G401 (cell line): ENCODE data around the gene CLCF1. TPM values are rescaled to one million over a fixed set of nuclear protein-coding genes. Genes with fewer than 3 reads are reported as not detected.
A peak's percentile ranks its signal among the peaks of the same experiment; 100 is the strongest.
"Not testable (repeated sequence)": the region's sequence is repeated elsewhere in the genome, so short reads cannot be mapped to it uniquely, and the experiment has no call there.

Experiments used
- DNase-seq: peaks from one replicate; pipeline ENCODE4 v3.0.0-alpha.2; 2015; ENCODE audit warnings: low spot score
- in situ Hi-C: cut with HindIII; loops from 2 replicates; pipeline ENCODE4 v1.10.0; 2016; ENCODE audit warnings: low sequenced_read_pairs, mixed read lengths
- total RNA-seq: library from RNA; depleted of rRNA; stranded (reverse); fragments of >200 nt; shearing (Covaris generic); gene quantifications from 2 replicates; pipeline ENCODE4 v1.2.3, GENCODE V29; 2014

Gene CLCF1
- total RNA-seq, 1 experiment from 2014 or later, result 1.9 TPM

DNA sequence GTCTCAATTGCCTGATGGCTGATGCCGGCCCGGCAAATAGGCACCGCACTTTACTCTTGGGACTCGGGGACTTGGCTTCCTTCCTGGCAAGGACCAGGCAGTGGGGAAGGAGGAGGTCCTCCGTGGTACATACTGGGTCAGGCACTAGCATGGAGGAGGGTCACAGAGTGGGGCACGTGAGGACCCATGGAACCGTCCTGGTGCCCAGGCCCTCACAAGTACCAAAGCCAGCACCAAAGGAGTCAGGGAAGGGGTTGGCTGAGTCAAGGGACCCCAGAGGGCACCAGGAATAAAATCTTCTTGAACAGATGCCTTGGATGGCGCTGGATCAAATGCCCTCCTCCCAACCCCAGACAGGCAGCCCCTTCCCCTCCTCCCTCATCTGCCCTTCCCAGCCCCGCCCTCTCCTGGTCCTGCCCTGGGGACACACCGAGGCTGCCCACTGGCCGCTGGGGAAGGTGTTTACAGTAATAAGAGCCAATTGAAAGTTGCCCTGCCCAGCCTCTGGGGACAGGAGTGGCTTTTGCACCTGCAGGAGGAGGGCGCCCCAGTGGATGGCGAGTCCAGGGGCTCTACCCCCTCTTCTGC lies 36.5 kb upstream of the CLCF1 start:
- in situ Hi-C loops, result no loop called here
- DNase-seq, result no peak

DNA sequence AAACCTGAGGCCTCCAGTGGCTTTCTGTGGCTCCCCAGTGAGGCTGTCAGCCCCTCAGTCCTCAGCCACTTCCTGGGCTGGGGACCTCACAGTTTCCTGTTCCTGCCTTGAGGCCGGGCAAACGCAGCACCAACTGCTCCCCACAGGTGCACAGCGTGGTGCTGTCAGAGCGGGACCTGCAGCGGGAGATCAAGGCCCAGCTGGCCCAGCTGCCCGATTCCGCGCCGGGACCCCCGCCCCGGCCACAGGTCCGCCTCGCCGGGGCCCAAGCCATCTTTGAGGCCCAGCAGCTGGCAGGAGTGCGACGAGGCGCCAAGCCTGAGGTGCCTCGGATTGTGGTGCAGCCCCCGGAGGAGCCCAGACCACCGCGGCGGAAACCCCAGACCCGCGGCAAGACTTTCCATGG lies 35.9 kb upstream of the CLCF1 start:
- in situ Hi-C loops, result no loop called here
- DNase-seq, result no peak

GRCh38 chr11:67408437-67409200 lies 35.2 kb upstream of the CLCF1 start:
- in situ Hi-C loops, result no loop called here

DNA sequence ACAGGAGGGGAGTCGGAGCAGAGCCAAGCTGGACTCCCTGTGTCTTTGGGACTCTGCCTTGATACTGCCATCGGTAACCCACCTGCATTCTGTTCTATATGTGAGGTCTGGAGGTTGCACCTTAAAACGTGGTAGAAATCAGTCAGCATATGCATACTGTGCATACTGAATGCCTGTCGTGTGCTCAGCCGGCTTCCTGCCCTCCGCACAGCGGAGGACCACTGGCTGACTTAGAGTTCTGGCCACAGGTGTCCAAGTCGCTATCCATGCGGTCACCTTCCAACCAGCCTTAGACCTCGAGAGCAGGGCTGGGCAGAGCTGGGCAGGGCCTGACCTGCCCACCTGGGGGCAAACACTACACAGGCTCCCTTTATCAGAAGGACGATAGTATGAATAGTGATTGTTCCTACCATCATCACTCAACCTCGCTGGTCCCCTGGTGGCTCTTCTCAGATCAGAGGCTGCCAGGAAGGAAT lies 34.3 kb upstream of the CLCF1 start:
- in situ Hi-C loops, result no loop called here

More at GRCh38 chr11:67408437-67409200, 35.2 kb upstream of the CLCF1 start:
- no peak for DNase-seq

DNA sequence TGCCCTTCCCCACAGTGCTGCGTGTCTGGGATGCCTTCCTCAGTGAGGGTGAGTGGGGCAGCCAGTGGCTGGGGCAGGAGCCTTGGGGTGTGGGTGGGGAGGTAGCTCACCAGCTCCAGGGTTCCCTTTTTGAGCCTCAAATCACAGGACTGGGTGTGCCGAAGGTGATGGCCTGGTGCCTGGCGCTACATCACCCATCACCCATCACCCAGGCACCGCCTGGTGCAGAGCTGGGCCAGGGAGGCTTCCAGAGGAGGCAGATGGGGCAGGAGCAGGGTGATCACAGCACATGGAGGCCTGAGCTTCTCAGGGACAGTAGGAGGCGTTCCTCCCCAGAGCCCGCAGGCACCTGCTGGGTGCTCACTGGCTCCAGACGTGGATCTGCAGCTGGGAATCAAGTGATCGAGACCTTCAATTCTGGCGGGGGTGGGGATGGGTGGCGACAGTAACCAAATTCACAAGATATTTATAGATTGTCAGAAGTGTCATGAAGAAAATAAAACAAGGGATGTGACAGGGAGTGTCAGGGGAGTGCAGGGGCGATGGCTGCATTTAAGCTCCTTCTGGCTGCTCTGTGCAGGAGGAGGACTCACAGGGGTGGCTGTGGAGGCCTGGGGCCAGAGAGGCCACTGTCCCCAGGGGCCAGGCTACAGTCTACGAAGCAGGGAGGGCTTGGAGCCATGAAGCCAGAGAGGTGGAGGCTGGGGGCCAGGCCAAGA lies 33.7 kb upstream of the CLCF1 start:
- DNase-seq, result no peak
- in situ Hi-C loops, result no loop called here

More for the DNA sequence above, 34.3 kb upstream of the CLCF1 start:
- DNase-seq, result no peak

GRCh38 chr11:67406420-67406968 lies 33.1 kb upstream of the CLCF1 start:
- DNase-seq, result no peak
- in situ Hi-C loops, result no loop called here

GRCh38 chr11:67405688-67406339 lies 32.4 kb upstream of the CLCF1 start:
- no peak for DNase-seq
- in situ Hi-C loops, result no loop called here

DNA sequence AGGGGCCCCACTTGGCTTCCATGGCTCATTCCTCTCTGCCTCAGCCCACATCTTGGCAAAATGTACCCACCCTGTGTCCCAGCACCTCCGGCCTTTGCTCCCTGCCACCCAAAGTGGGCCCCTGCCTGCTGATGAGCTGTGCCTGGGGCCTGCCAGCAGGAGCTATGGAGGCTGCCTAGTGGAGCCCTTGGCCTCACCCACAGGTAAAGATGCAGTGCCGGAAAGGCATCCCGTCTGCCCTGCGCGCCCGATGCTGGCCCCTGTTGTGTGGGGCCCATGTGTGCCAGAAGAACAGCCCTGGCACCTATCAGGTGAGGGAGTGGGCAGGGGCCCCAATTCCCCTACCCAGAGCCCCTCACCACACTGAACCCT lies 31.8 kb upstream of the CLCF1 start:
- DNase-seq, result no peak
- in situ Hi-C loops, result no loop called here

DNA sequence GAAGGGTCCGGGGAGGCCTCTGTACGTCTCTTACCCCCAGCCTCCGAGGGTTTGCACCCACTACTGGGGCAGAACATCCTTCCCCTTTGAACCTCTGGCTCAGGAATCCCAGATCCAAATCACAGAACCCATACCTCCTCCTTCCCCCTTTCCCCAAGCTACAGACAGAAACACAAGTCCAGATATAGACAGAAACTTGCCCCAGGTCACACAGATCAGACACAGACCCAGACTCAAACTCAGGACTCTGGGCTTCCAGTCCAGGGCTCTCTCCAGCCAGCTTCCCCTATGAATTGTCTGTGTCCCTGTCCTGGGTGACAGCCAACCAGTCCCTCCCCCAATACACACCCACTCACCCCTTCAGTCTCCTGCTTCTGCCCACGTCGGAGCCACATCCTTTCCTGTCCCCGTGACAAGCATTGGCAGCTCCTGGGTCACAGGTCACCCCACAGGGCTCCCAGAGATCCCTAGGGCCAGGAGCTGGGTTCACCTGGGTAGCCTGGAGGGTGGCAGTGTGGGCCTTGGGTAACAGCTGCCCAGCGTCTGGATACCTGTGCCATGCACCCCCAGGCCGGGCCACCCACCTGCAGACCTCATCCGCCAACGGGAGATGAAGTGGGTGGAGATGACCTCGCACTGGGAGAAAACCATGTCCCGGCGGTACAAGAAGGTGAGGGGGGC lies 31.3 kb upstream of the CLCF1 start:
- in situ Hi-C loops, result no loop called here
- no peak for DNase-seq

DNA sequence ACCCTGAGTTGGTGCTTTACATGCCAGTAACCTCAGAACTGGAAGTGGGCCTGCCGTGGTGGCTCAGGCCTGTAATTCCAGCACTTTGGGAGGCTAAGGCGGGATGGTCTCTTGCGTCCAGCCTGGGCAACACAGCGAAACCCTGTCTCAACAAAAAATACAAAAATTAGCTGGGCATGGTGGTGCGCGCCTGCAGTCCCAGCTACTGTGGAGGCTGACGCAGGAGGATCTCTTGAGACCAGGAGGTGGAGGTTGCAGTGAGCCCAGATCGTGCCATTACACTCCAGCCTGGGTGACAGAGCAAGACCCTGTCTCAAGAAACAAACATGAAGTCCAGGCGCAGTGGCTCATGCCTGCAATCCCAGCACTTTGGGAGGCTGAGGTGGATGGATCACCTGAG lies 29.7 kb upstream of the CLCF1 start:
- in situ Hi-C loops, DNase-seq: not testable (repeated sequence)

GRCh38 chr11:67402192-67402839 lies 28.9 kb upstream of the CLCF1 start:
- DNase-seq, in situ Hi-C loops: not testable (repeated sequence)

GRCh38 chr11:67401495-67402191 lies 28.2 kb upstream of the CLCF1 start, which contains the start of gene PPP1CA:
Gene PPP1CA (minus strand): TSS chr11:67401858. CDS start chr11:67401782, 76 bp downstream.
- DNase-seq, result peak; percentile 92
- in situ Hi-C loops, result no loop called here

- in situ Hi-C loops, result no loop called here
Observed at GRCh38 chr11:67400942-67401494, 27.6 kb upstream of the CLCF1 start.

DNA sequence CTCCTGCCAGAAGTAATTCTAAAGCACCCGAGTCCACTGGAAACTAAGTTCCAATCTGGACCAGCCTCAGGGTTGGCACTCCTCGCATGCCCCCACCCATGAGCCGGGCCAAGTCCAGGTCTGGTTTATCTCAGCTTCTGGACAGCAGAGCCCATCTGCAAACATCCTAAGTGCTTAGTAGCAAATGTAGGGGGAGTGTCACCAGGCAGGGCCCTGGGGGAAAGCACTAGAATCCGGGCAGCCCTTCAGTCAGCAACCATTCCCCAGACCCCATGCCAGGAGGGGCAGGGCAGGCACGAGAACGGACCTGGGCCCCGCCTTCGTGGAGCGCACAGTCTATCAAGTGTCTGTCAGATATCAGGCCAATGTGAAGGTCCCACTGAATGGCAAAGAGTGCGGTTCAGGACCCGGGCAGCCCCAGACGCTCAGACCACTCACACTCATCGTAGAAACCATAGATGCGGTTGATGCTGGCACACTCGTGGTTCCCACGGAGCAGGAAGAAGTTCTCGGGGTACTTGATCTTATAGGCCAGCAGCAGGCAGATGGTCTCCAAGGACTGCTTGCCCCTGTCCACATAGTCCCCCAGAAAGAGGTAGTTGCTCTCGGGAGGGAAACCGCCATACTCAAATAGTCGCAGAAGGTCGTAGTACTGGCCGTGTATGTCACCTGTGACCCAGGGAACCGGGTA lies 27.0 kb upstream of the CLCF1 start:
- no peak for DNase-seq
- in situ Hi-C loops, result no loop called here

More at GRCh38 chr11:67400942-67401494, 27.6 kb upstream of the CLCF1 start:
- DNase-seq, result no peak

GRCh38 chr11:67398661-67399563 lies 25.5 kb upstream of the CLCF1 start:
- no peak for DNase-seq

More at GRCh38 chr11:67398661-67399563, 25.5 kb upstream of the CLCF1 start:
- in situ Hi-C loops, result no loop called here
